ENCODE data around the gene SHROOM2. TPM values are rescaled to one million over a fixed set of nuclear protein-coding genes. Genes with fewer than 3 reads are reported as not detected.

The SHROOM2 gene
- polyA plus RNA-seq, 1 experiment, result 1.1 TPM

- CTCF ChIA-PET, result no interaction called here
- no peak for TF ChIP-seq CTCF (IDR thresholded peaks at IDR 0.05; ENCODE audit: insufficient read depth, low read depth, low read length)
- POLR2A ChIA-PET, result no interaction called here
These were observed 94.0 kb downstream of the SHROOM2 start for GRCh38 chrX:9880237-9880636.

GRCh38 chrX:9880870-9881269, 94.6 kb downstream of the SHROOM2 start:
- no peaks in the 10 kb centered on the region; the same call in 1 of the 2 replicates for H3K27me3 ChIP-seq (ENCODE audit: control insufficient read depth, insufficient read depth, low read length)
- DNase-seq (ENCODE audit: low read depth), result no peak
- H3K4me3 ChIP-seq (ENCODE audit: low read depth, low read length), result no peak overlapping the region
- H3K36me3 ChIP-seq (ENCODE audit: control insufficient read depth, insufficient read depth, low read length), result no peaks in the 10 kb centered on the region
- POLR2A ChIA-PET, result no interaction called here
- CTCF ChIA-PET, result no interaction called here
- TF ChIP-seq CTCF (IDR thresholded peaks at IDR 0.05; ENCODE audit: insufficient read depth, low read depth, low read length), result no peak

More at GRCh38 chrX:9880237-9880636, 94.0 kb downstream of the SHROOM2 start:
- no peak for DNase-seq (ENCODE audit: low read depth)
- H3K27me3 ChIP-seq (ENCODE audit: control insufficient read depth, insufficient read depth, low read length), result no peaks in the 10 kb centered on the region; the same call in 1 of the 2 replicates
- H3K36me3 ChIP-seq (ENCODE audit: control insufficient read depth, insufficient read depth, low read length), result no peaks in the 10 kb centered on the region
- H3K4me3 ChIP-seq (ENCODE audit: low read depth, low read length), result no peak overlapping the region

GRCh38 chrX:9882669-9883446, 96.6 kb downstream of the SHROOM2 start:
- POLR2A ChIA-PET, result no interaction called here
- Histone ChIP-seq H3K4me3 (ENCODE audit: low read depth, low read length) (no peak overlapping the region), H3K27me3 (ENCODE audit: control insufficient read depth, insufficient read depth, low read length) (peaks cover under 1% of the 10 kb centered on the region; the same call in 1 of the 2 replicates), H3K36me3 (ENCODE audit: control insufficient read depth, insufficient read depth, low read length) (no peaks in the 10 kb centered on the region)
- CTCF ChIA-PET, result interaction anchor here (1.2 to 1.4 kb wide), 2 partner anchors 10 to 237 kb away, joined by 3 to 4 read pairs; no protein-coding TSS in a partner anchor
- TF ChIP-seq CTCF (IDR thresholded peaks at IDR 0.05; ENCODE audit: insufficient read depth, low read depth, low read length), result no peak
- DNase-seq (ENCODE audit: low read depth), result no peak

- Histone ChIP-seq H3K27me3 (ENCODE audit: control insufficient read depth, insufficient read depth, low read length) (peaks cover 3% of the 10 kb centered on the region; the same call in 1 of the 2 replicates), H3K36me3 (ENCODE audit: control insufficient read depth, insufficient read depth, low read length) (no peaks in the 10 kb centered on the region), H3K4me3 (ENCODE audit: low read depth, low read length) (no peak overlapping the region)
- DNase-seq (ENCODE audit: low read depth), result no peak
- TF ChIP-seq CTCF (IDR thresholded peaks at IDR 0.05; ENCODE audit: insufficient read depth, low read depth, low read length), result no peak
- ChIA-PET CTCF (no interaction called here), POLR2A (no interaction called here)
These were observed 98.0 kb downstream of the SHROOM2 start for GRCh38 chrX:9884031-9884779.

GRCh38 chrX:9885150-9885549, 98.9 kb downstream of the SHROOM2 start:
- no peak for DNase-seq (ENCODE audit: low read depth)
- Histone ChIP-seq H3K4me3 (ENCODE audit: low read depth, low read length) (no peak overlapping the region), H3K36me3 (ENCODE audit: control insufficient read depth, insufficient read depth, low read length) (no peaks in the 10 kb centered on the region), H3K27me3 (ENCODE audit: control insufficient read depth, insufficient read depth, low read length) (peaks cover 3% of the 10 kb centered on the region; the same call in 1 of the 2 replicates)
- ChIA-PET POLR2A (no interaction called here), CTCF (no interaction called here)
- peak; percentile 80 for TF ChIP-seq CTCF (IDR thresholded peaks at IDR 0.05; ENCODE audit: insufficient read depth, low read depth, low read length)
